CD4-positive, alpha-beta T cell treated with Interleukin-1 beta for 1 hour (primary cell): Measurements from ENCODE around the gene SYNE1.
A peak's percentile ranks its signal among the peaks of the same experiment; 100 is the strongest.
"Not testable (repeated sequence)": the region's sequence is repeated elsewhere in the genome, so short reads cannot be mapped to it uniquely, and the experiment has no call there.

Source experiments
- DNase-seq, 2 donors: peaks; one replicate each; pipeline ENCODE4 v3.0.0-alpha.2; 2020 to 2022

SYNE1 gene

GRCh38 chr6:152637296-152638047, at the start of gene SYNE1:
TSS of gene SYNE1 (minus strand) at chr6:152637362. CDS start at chr6:152628331, 9,031 bp downstream.
- DNase-seq = no peak

- DNase-seq = no peak
These were observed 48.7 kb upstream of the SYNE1 start for GRCh38 chr6:152685819-152686218.

- DNase-seq = not testable (repeated sequence)
These were observed 45.8 kb upstream of the SYNE1 start for GRCh38 chr6:152682935-152683334.

GRCh38 chr6:152682141-152682540, 45.0 kb upstream of the SYNE1 start:
- no peak for DNase-seq

GRCh38 chr6:152680879-152681517, 43.8 kb upstream of the SYNE1 start:
- no peak for DNase-seq

GRCh38 chr6:152680151-152680550, 43.0 kb upstream of the SYNE1 start:
- no peak for DNase-seq

GRCh38 chr6:152673236-152673635, 36.1 kb upstream of the SYNE1 start:
- no peak for DNase-seq

GRCh38 chr6:152671171-152671570, 34.0 kb upstream of the SYNE1 start:
- no peak for DNase-seq

GRCh38 chr6:152669895-152670294, 32.7 kb upstream of the SYNE1 start:
- DNase-seq = no peak

GRCh38 chr6:152661776-152662175, 24.6 kb upstream of the SYNE1 start:
- DNase-seq = no peak

- no peak for DNase-seq
These were observed 14.8 kb upstream of the SYNE1 start for GRCh38 chr6:152651986-152652385.

- DNase-seq = no peak
These were observed 10.9 kb upstream of the SYNE1 start for GRCh38 chr6:152648105-152648504.

GRCh38 chr6:152646732-152647131, 9.6 kb upstream of the SYNE1 start:
- not testable (repeated sequence) for DNase-seq

GRCh38 chr6:152642578-152643375, 5.6 kb upstream of the SYNE1 start:
- peak; percentile 54 to 59 for DNase-seq

- DNase-seq = peak in 1 of 2 donors; percentile 7
These were observed 410 bp downstream of the SYNE1 start for GRCh38 chr6:152636609-152637295.

- no peak for DNase-seq
These were observed 1.0 kb downstream of the SYNE1 start for GRCh38 chr6:152636021-152636608.

- DNase-seq = peak; percentile 50 to 58
These were observed 2.4 kb downstream of the SYNE1 start for GRCh38 chr6:152634773-152635172.

GRCh38 chr6:152632121-152632782, 4.9 kb downstream of the SYNE1 start:
- DNase-seq = no peak

- no peak for DNase-seq
These were observed 5.8 kb downstream of the SYNE1 start for GRCh38 chr6:152631376-152631775.

- DNase-seq = no peak
These were observed 6.3 kb downstream of the SYNE1 start for GRCh38 chr6:152630832-152631231.

GRCh38 chr6:152625213-152625612, 11.9 kb downstream of the SYNE1 start:
- peak in 1 of 2 donors; percentile 17 for DNase-seq

- not testable (repeated sequence) for DNase-seq
These were observed 22.4 kb downstream of the SYNE1 start for GRCh38 chr6:152614776-152615175.
